Nephron progenitor cell (in vitro differentiated cells): ENCODE measurements around the gene C5orf15.
A peak's percentile ranks its signal among the peaks of the same experiment; 100 is the strongest.

Source experiments
- DNase-seq: peaks from one replicate; pipeline ENCODE4 v3.0.0; 2021
- H3K27ac Mint-ChIP-seq: 2 replicates; pipeline ENCODE4 v1.8.0; 2021; ENCODE audit warnings: mild to moderate bottlenecking, moderate library complexity, mixed read lengths
- H3K27me3 Mint-ChIP-seq: 2 replicates; pipeline ENCODE4 v1.8.0; 2021; ENCODE audit warnings: mild to moderate bottlenecking, low read depth, mixed read lengths; ENCODE audit not compliant: poor library complexity
- H3K36me3 Mint-ChIP-seq: 2 replicates; pipeline ENCODE4 v1.8.0; 2021; ENCODE audit warnings: low read depth, mixed read lengths
- H3K4me1 Mint-ChIP-seq: 2 replicates; pipeline ENCODE4 v1.8.0; 2021; ENCODE audit warnings: mixed read lengths
- H3K4me3 Mint-ChIP-seq: 2 replicates; pipeline ENCODE4 v1.8.0; 2021; ENCODE audit warnings: mild to moderate bottlenecking, moderate library complexity, mixed read lengths
- H3K9me3 Mint-ChIP-seq: 2 replicates; pipeline ENCODE4 v1.8.0; 2021; ENCODE audit warnings: mild to moderate bottlenecking, moderate library complexity, mixed read lengths
- TF ChIP-seq, protein P1 (sequence below): fragments of 200-600 bp; sonication (generic); IDR thresholded peaks from 2 replicates; pipeline ENCODE4 v1.5.0; 2021; ENCODE audit warnings: antibody characterized with exemption

Gene C5orf15

GRCh38 chr5:133931546-133931945, 36.9 kb downstream of the C5orf15 start:
- no peak overlapping the region for H3K27ac Mint-ChIP-seq
- peaks cover 24% of the 10 kb centered on the region for H3K4me1 Mint-ChIP-seq
- no peak overlapping the region for H3K4me3 Mint-ChIP-seq
- peaks cover 43% of the 10 kb centered on the region for H3K27me3 Mint-ChIP-seq
- H3K9me3 Mint-ChIP-seq = no peaks in the 10 kb centered on the region
- TF ChIP-seq, protein P1, sequence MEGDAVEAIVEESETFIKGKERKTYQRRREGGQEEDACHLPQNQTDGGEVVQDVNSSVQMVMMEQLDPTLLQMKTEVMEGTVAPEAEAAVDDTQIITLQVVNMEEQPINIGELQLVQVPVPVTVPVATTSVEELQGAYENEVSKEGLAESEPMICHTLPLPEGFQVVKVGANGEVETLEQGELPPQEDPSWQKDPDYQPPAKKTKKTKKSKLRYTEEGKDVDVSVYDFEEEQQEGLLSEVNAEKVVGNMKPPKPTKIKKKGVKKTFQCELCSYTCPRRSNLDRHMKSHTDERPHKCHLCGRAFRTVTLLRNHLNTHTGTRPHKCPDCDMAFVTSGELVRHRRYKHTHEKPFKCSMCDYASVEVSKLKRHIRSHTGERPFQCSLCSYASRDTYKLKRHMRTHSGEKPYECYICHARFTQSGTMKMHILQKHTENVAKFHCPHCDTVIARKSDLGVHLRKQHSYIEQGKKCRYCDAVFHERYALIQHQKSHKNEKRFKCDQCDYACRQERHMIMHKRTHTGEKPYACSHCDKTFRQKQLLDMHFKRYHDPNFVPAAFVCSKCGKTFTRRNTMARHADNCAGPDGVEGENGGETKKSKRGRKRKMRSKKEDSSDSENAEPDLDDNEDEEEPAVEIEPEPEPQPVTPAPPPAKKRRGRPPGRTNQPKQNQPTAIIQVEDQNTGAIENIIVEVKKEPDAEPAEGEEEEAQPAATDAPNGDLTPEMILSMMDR = no peak
- no peak for DNase-seq
- no peaks in the 10 kb centered on the region for H3K36me3 Mint-ChIP-seq

DNA sequence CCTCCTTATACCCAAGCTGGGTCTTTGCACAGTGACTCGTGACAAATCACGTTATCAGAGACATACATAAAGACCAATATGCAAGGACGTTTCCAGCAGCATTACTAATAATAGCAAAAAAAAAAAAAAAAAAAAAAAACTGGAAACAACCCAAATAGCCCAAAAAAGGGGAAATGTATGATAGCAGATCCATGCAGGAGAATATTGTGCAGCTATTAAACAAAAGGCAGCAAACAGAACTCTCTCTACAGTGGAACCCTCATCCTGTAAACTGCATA, 37.7 kb downstream of the C5orf15 start:
- H3K4me3 Mint-ChIP-seq = no peak overlapping the region
- H3K9me3 Mint-ChIP-seq = no peaks in the 10 kb centered on the region
- no peak overlapping the region for H3K27ac Mint-ChIP-seq
- H3K36me3 Mint-ChIP-seq = no peaks in the 10 kb centered on the region
- H3K27me3 Mint-ChIP-seq = peaks cover 45% of the 10 kb centered on the region
- DNase-seq = no peak
- TF ChIP-seq, protein P1 = no peak
- H3K4me1 Mint-ChIP-seq = peaks cover 25% of the 10 kb centered on the region

DNA sequence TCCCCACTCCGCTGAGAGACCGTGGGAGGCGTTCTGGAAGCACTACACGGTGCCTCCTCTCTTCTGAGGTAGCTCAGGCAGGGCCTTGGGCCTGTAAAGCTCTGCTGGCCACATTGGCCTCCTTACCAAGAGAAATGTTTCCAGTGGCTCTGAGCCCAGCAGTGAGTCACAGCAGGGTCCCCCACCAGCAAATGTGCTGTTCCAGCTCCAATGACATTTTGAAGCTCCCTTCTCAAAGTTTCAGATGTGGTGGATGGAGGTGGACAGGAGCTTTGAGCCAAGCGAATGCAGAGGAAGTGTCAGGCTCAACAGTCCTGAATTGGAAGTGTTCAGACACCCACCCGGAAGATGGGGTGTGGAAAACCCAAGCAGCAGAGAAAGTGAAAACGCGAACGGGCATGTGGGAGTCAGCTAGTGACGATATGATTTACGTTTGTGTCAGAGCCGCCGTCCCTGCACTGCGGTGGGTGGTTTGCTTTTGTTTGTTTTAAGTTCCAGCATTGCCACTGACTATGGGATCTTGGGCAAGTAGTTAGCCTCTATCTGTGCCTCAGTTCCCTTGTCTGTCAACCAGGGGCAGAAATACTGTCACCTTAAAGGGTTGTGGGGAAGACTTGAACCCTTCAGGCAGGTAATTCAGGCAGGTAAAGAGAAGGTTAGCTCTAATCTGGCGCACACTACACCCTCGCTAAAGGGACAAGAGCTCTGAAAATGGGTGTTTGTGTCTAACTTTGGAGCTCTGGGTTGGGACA, 38.2 kb downstream of the C5orf15 start:
- Mint-ChIP-seq H3K27ac (no peak overlapping the region), H3K4me3 (no peak overlapping the region), H3K4me1 (peaks cover 25% of the 10 kb centered on the region), H3K36me3 (no peaks in the 10 kb centered on the region), H3K27me3 (peaks cover 46% of the 10 kb centered on the region), H3K9me3 (no peaks in the 10 kb centered on the region)
- TF ChIP-seq, protein P1 = no peak
- DNase-seq = peak; percentile 39

GRCh38 chr5:133928587-133929393, 39.6 kb downstream of the C5orf15 start:
- H3K9me3 Mint-ChIP-seq = no peaks in the 10 kb centered on the region
- TF ChIP-seq, protein P1 = no peak
- no peaks in the 10 kb centered on the region for H3K36me3 Mint-ChIP-seq
- no peak for DNase-seq
- H3K27ac Mint-ChIP-seq = no peak overlapping the region
- H3K27me3 Mint-ChIP-seq = peaks cover 58% of the 10 kb centered on the region
- no peak overlapping the region for H3K4me3 Mint-ChIP-seq
- H3K4me1 Mint-ChIP-seq = peaks cover 20% of the 10 kb centered on the region

DNA sequence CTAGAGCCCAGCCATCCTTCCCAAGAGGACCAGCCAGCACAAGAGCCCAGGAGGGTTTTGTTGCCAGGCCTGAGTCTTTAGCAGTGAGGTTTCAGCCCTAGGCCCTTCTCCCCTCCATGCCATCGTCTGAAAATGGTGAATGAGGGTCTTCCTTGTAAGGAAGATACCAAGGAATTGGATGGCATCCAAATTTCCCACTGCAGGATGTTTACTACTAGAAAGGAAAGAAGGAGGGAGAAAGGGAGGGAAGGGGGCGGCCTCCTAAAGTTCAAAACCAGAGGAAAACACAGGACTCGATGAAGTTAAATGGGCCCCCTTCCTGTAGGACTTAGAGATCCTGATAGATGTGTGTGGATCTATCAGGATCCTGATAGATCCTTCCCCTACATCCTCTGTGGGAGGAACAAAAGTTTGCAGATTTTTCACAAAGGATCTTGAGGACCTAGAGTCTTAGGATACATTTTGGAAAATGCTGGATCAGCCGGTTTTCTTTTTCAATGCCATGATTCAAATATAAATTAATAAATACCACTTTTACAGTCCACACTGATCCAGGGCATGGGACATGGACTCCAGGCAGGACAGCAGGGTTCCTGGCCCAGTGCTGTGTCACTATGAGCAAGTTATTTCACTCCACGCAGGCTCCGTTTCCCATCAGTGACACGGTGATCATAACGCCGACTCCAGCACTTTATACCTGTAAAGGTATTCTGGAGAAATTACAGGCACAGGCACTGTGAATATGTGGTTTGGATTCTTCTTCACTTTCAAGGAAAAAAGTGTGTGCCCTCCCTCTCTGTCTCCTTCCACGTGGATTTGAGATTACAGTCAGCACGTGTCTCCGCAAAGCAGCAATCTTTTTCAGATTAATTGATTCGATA, 40.9 kb downstream of the C5orf15 start:
- H3K9me3 Mint-ChIP-seq = no peaks in the 10 kb centered on the region
- no peak overlapping the region for H3K27ac Mint-ChIP-seq
- H3K36me3 Mint-ChIP-seq = no peaks in the 10 kb centered on the region
- no peak for DNase-seq
- H3K4me3 Mint-ChIP-seq = no peak overlapping the region
- H3K27me3 Mint-ChIP-seq = peaks cover 56% of the 10 kb centered on the region
- H3K4me1 Mint-ChIP-seq = peaks cover 20% of the 10 kb centered on the region
- TF ChIP-seq, protein P1 = no peak
